Lower leg skin (tissue), 3 donors: Measurements from ENCODE around the gene TAS2R31.
"Not testable (repeated sequence)": the region's sequence is repeated elsewhere in the genome, so short reads cannot be mapped to it uniquely, and the experiment has no call there.

Experiments used
- POLR2A ChIP-seq, 2 donors: fragments of 450-650 bp; IDR thresholded peaks; one replicate each; pipeline ENCODE4 v1.6.1; 2016 to 2017; ENCODE audit warnings: antibody characterized with exemption in 2 of 2, mild to moderate bottlenecking in 1 of 2, moderate library complexity in 1 of 2
- TF ChIP-seq, protein P1 (sequence below), 3 donors: fragments of 450-650 bp; IDR thresholded peaks; one replicate each; pipeline ENCODE4 v1.5.1; 2016; ENCODE audit warnings: antibody characterized with exemption in 3 of 3, mild to moderate bottlenecking in 3 of 3, moderate library complexity in 2 of 3

DNA sequence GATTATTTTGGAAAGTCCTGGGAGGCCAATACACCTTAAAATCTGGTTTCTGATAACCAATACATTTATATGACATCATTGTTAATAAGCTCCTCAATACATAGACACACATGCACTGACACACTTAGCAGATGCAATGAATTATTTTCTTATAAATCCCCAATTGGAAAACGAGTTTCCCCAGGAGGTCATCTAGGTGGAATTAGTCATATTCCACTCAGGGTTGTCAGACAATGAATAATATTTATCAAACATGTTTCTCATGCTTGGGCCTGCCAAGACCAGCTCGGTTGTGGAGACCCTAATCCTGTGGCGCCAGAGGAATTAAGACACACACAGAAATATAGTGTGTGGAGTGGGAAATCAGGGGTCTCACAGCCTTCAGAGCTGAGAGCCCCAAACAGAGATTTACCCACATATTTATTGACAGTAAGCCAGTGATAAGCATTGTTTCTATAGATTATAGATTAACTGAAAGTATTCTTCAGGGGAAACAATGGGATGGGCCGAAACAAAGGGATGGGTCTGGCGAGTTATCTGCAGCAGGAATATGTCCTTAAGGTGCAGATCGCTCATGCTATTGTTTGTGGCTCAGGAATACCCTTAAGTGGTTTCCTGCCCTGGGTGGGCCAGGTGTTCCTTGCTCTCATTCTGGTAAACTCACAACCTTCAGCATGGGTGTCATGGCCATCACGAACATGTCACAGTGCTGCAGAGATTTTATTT, 18.8 kb upstream of the TAS2R31 start:
- TF ChIP-seq, protein P1, sequence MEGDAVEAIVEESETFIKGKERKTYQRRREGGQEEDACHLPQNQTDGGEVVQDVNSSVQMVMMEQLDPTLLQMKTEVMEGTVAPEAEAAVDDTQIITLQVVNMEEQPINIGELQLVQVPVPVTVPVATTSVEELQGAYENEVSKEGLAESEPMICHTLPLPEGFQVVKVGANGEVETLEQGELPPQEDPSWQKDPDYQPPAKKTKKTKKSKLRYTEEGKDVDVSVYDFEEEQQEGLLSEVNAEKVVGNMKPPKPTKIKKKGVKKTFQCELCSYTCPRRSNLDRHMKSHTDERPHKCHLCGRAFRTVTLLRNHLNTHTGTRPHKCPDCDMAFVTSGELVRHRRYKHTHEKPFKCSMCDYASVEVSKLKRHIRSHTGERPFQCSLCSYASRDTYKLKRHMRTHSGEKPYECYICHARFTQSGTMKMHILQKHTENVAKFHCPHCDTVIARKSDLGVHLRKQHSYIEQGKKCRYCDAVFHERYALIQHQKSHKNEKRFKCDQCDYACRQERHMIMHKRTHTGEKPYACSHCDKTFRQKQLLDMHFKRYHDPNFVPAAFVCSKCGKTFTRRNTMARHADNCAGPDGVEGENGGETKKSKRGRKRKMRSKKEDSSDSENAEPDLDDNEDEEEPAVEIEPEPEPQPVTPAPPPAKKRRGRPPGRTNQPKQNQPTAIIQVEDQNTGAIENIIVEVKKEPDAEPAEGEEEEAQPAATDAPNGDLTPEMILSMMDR (IDR thresholded peaks at IDR 0.05), result not testable (repeated sequence)
- not testable (repeated sequence) for TF ChIP-seq POLR2A (IDR thresholded peaks at IDR 0.05)
